D721Med (cell line): ENCODE measurements around the gene TOMM6.

ENCODE experiments used
- DNase-seq: peaks from one replicate; pipeline ENCODE4 v3.0.0; 2011; ENCODE audit warnings: low spot score; ENCODE audit not compliant: insufficient read length
- FAIRE-seq: peaks from 2 replicates; lab custom pipeline; 2011; peaks lifted over from hg19 to GRCh38; lab: Jason Lieb, UNC
- TF ChIP-seq, protein P1 (sequence below): IDR thresholded peaks from 2 replicates; pipeline ENCODE4 v1.5.1; 2012; ENCODE audit warnings: mild to moderate bottlenecking, control low read depth; ENCODE audit not compliant: insufficient read depth; ENCODE audit errors: missing control alignments

Gene TOMM6

DNA sequence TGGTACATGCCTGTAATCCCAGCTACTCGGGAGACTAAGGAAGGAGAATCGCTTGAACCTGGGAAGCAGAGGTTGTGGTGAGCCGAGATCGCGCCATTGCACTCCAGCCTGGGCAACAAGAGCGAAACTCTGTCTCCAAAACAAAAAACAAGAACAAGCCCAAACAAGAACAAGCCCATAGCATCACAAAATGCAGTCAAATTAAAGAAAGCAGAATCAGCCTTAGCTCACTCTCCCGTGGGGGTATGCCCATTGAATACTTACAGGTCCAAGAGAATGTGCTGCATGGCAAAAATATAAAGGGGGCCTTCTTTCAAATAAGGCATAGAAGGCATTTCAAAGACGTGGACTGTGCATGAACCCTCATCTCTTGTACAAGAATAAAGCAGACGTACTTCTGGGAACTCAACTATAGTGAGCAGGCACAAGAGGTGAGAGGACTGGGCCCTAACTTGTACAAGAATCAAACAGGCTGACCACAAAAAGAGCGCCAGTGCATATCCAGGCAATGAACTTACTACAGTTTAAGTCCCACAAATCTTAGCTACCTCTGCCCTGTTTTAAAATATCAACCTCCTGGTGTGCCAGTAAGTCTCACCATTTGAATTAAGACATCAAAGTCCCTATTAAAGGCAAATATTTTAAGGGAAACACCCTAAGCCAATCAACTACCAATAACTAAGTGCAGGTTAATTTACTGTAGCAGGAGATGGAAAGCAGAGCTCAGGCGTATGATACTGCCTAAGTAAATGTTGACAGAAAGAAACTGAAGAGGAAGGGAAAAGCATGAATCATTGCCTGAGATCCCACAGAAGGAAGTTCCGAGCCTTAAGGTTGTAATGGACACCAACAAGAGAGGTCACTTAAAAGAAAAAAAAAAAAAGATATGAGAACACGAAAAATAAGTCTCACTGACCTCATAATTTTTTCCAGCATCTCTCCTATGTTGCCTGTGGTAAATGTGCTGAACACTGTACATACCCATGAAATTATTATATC lies 37.4 kb downstream of the TOMM6 start:
- DNase-seq = no peak
- TF ChIP-seq, protein P1, sequence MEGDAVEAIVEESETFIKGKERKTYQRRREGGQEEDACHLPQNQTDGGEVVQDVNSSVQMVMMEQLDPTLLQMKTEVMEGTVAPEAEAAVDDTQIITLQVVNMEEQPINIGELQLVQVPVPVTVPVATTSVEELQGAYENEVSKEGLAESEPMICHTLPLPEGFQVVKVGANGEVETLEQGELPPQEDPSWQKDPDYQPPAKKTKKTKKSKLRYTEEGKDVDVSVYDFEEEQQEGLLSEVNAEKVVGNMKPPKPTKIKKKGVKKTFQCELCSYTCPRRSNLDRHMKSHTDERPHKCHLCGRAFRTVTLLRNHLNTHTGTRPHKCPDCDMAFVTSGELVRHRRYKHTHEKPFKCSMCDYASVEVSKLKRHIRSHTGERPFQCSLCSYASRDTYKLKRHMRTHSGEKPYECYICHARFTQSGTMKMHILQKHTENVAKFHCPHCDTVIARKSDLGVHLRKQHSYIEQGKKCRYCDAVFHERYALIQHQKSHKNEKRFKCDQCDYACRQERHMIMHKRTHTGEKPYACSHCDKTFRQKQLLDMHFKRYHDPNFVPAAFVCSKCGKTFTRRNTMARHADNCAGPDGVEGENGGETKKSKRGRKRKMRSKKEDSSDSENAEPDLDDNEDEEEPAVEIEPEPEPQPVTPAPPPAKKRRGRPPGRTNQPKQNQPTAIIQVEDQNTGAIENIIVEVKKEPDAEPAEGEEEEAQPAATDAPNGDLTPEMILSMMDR = no peak

GRCh38 chr6:41826343-41827022 lies 39.0 kb downstream of the TOMM6 start:
- FAIRE-seq (no peak), DNase-seq (no peak)
- TF ChIP-seq, protein P1 = no peak

More for the DNA sequence above, 37.4 kb downstream of the TOMM6 start:
- no peak for FAIRE-seq

DNA sequence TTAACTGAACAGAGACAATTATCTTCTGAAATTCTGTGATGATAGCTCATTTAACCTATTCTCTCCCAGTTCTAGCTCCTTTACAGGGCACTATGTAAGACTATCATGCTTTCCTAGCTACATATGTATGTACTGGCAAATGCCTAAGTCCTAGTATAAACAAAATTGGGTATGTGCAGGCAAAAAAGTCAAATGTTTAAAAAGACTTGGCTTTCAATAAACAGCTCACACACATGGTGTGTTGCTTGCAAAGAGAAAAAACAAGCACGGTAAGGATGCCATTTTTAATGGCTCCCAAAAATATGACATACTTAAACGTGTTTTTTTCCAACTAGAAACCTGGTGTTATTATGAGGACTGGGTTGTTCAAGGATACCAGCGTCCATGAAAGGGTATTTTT lies 44.8 kb downstream of the TOMM6 start:
- peak; percentile 29 for FAIRE-seq
- TF ChIP-seq, protein P1 = no peak
- no peak for DNase-seq

DNA sequence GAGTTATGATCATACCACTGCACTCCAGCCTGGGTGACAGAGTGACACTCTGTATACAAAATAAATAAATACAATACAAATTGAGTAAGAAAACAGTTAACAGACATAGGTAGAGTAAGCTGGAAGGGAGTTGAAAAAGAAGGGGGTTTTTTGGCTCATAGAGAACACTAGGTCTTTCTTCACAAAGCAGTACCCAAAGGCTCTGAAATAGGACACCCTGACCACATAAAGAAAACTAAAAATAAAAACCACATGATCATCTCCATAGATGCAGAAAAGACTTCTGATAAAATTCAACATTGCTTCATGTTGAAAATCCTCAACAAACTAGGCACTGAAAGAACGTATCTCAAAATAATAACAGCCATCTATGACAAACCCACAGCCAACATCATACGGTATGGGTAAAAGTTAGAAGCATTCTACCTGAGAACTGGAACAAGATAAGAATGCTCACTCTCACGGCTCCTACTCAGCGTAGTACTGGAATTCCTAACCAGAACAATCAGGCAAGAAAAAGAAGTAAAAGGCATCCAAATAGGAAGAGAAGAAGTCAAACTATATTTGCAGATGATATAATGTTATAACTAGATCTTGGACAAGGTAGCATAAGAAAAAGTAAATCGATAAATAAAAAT lies 48.6 kb downstream of the TOMM6 start:
- no peak for DNase-seq
- FAIRE-seq = no peak
- TF ChIP-seq, protein P1 = no peak

- no peak for DNase-seq
- TF ChIP-seq, protein P1 = no peak
- no peak for FAIRE-seq
These were observed 49.2 kb downstream of the TOMM6 start for GRCh38 chr6:41836660-41837052.
